Activated naive CD4-positive, alpha-beta T cell (primary cell): ENCODE measurements around the gene ZNF723.
"Not testable (repeated sequence)": the region's sequence is repeated elsewhere in the genome, so short reads cannot be mapped to it uniquely, and the experiment has no call there.

Source experiments
- DNase-seq, 4 experiments: peaks; one replicate each; lab custom pipeline; 2025; lab: John Stamatoyannopoulos, UW

Gene ZNF723

DNA sequence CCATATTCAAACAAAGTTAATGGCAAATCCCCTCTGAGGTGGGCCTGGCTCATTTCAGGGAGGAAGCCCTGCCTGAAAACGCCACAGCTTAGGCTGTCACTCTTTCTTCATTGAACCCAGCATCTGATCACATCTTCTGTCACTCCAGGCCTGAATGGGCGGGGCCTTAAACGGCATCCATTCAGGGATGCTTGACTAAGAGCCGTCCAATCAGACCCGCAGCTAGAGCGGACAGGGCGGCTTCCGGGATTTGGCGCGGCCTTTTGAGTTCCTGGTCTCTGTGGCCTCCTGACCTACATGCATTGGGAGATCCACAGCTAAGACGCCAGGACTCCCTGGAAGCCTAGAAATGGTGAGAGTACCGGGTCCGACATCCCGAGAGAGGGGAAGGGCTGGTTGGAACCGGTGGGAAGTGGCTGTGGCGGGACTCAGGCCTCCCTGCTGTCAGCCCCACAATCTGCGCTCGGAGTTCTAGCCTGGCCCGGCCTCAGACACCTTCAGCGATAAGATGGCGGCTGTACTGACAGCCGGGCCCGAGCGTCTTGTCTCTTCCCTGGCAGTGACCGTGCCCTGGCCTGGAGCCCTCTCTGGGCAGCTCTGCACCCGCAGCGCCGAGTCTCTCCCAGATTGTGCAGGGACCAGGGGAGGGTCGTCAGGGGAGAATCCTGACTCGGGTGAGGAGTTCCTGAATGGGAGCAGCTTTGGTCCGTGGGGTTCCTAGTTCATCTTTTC is at the start of gene ZNF723:
TSS of gene ZNF723 (plus strand) at position 261 of the 732 bp plus-strand sequence. CDS start at position 350, 89 bp downstream.
- DNase-seq = no peak

GRCh38 chr19:22783651-22784410 is 48.3 kb upstream of the ZNF723 start, which contains the start of gene ZNF99:
Gene ZNF99, minus strand, starts transcription at chr19:22784151. Its CDS starts 135 bp downstream, at chr19:22784016.
- no peak for DNase-seq

- not testable (repeated sequence) for DNase-seq
Measured at GRCh38 chr19:22792863-22793262, 39.2 kb upstream of the ZNF723 start.

GRCh38 chr19:22797040-22797439 is 35.1 kb upstream of the ZNF723 start:
- DNase-seq = no peak

GRCh38 chr19:22806418-22806817 is 25.7 kb upstream of the ZNF723 start:
- DNase-seq = no peak

DNA sequence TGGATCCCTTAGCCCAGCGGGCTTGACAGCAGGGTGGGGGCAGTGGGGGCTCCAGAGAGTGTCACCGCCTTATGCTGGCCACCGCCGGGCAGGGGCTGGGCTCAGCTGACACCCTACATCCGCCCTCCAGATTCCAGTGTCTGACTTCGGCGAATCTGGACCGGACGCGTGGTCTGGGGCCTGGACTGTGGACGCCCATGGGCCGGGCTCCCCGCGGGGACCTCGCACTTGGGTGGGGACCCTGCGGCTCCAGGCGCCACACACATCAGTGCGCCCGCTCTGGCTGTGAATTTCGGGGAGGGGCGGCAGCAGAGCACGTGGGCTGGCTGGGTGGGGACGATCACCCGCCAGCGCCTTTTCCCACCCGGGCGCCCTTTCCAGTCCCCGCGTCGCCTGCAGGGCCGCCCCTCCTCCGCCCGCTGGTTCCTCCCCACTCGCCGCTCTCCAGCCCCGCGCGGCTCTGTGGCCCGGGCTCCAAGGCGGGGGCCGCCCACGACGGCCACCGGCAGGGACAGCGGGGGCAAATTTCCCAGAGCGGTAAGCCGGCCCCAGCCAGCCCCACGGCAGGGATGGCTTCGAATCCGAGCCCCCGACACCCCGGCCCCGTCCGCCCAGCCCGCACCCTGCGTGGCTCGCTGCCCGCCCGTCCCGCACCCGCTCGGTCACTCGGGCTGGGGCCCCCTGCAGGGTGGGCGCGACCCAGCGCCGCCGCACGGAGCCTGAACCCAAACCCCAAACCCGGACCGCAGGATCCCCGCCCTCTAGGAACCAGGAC is 24.8 kb upstream of the ZNF723 start:
- no peak for DNase-seq

DNA sequence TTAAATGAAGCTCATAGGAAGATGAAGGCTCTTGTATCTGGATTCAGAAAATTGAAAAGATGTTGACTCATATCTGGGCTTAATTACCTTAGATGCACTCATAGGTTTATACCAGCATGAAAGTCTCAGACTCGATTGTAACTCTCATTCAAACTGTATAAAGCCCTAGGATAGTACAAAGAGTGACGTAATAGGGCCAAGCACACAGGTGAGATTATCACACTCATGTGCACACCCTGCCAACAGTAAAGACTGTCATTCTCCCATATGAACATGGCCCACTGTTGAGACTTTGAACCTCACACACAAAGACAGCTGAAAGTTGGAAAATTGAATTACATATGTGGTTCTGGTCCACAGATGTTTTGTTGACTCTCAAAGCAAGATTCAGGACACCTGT is 18.0 kb upstream of the ZNF723 start:
- DNase-seq = no peak

- no peak for DNase-seq
Measured at GRCh38 chr19:22831211-22831610, 880 bp upstream of the ZNF723 start.

DNA sequence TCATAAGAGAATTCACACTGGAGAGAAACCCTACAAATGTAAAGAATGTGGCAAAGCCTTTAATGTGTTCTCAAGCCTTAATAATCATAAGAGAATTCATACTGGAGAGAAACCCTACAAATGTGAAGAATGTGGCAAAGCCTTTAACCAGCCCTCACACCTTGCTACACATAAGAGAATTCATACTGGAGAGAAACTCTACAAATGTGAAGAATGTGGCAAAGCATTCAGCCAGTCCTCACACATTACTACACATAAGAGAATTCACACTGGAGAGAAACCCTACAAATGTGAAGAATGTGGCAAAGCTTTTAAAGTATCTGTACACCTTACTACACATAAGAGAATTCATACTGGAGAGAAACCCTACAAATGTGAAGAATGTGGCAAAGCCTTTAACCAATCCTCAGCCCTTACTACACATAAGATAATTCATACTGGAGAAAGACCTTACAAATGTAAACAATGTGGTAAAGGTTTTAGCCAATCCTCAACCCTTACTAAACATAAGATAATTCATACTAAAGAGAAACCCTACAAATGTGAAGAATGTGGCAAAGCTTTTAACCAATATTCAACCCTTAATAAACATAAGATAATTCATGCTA is 25.7 kb downstream of the ZNF723 start:
- not testable (repeated sequence) for DNase-seq

GRCh38 chr19:22882797-22883196 is 50.7 kb downstream of the ZNF723 start:
- DNase-seq = no peak

DNA sequence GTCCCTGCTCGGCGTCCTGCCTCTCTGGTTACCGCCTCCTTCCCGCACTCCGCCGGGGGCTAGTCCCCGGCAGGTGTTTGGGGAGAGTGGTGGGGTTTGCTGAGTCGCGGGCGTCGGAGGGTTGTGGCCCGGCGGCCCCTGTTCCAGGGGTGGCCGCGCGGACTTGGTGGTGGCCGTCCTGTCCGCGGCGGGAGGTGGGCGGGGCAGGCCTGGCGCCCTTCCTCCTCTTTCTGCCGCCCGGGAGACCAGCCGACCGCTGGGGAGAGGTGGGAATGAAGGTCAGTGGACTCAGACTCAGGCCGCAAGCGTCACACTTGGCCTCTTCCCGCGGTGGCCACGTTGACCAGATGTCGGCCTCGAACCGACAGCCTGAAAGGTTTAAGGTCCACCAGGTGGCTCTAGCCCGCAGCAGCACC is 61.8 kb downstream of the ZNF723 start:
- no peak for DNase-seq

DNA sequence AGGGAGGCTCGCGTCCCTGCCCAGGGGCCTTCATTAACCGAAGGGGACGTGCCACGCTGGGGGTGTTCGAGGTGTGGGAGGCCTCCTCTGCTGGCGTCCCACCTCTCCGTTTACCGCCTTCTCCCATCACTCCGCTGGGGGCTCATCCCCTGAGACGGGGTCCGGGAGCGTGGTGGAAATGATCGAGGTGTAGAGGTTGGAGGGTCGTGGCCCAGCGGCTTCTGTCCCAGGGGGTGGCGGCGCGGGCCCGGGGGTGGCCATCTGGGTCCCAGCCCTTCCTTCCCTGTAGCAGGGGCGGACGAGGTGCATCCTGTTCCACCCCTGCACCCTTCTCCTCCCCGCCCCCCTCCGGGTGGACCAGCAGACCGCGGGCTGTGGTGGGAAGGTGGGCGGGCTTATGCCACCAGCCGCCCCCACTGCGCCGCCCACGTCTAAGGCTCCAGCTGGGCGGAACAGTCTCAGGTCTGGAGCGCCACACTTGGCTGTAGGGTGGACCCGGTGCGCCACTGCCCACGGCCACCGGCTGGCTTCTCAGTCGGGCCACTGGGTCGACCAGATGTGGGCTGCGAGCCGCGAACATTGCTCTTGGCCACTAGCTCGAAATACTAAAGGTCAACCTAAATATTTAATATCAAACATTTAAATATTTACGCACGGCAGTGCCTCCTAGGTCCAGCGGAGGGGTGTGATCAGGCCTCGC is 69.5 kb downstream of the ZNF723 start:
- DNase-seq = no peak
